Measurements from ENCODE around the gene STAG3.
"Not testable (repeated sequence)": the region's sequence is repeated elsewhere in the genome, so short reads cannot be mapped to it uniquely, and the experiment has no call there.

Gene STAG3

DNA sequence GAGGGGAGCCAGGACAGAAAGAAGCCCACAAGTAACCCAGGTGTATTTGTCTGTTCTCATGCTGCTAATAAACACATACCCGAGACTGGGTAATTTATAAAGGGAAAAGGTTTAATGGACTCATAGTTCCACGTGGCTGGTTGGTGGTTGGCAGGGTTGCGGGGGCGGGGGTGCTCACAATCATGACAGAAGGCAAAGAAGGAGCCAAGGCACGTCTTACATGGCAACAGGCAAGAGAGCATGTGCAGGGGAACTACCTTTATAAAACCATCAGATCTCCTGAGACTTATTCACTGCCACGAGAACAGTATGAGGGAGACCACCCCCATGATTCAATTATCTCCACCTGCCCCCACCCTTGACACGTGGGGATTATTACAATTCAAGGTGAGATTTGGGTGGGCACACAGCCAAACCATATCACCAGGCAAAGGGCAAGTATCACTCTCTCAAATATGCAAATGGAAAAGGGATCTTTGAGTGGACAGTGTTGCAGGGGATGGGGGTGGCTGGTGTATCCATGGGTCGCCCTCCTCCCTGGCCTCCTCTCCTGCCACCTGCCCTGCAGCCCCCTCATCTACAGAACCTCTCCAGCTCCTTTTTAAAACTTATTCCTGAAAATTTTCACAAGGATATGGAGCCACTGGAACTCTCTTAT, 57.1 kb downstream of the STAG3 start:
- not testable (repeated sequence) for DNase-seq (ENCODE audit: low read depth); H3K4me3 ChIP-seq (ENCODE audit: low read depth, low read length)

- DNase-seq (ENCODE audit: low read depth); H3K4me3 ChIP-seq (ENCODE audit: low read depth, low read length): not testable (repeated sequence)
Observed at GRCh38 chr7:100239975-100240374, 62.3 kb downstream of the STAG3 start.

GRCh38 chr7:100243385-100243784, 65.7 kb downstream of the STAG3 start:
- not testable (repeated sequence) for DNase-seq (ENCODE audit: low read depth)

DNA sequence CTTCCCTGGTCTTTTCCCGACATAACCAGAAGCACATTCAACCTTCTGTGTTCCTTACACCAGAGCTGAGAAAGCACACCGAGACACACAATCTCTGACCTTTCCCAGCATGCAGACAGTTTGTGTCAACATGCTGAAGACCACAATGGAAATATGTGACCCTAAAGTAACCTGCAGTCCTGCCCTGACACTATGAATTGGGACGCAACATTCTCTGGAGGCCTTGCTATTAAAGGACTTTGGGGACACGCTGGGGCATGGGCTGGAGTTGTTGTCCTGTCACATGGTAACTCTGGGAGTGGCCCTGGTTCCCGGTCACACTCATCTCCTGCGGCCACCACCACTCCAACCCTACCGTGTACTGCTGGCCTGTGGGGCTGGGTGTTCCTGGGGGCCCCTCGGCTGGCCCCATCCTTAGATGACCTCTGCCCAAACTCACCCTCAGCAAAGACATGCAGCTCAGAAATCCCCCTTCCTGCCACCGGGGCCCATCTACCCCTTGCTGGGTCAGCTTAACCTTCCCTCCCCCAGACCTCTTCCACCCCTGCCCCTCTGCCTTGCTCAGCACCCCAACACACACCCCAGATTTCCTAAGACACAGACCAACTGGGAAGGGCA, 67.4 kb downstream of the STAG3 start:
- not testable (repeated sequence) for DNase-seq (ENCODE audit: low read depth); H3K4me3 ChIP-seq (ENCODE audit: low read depth, low read length)

More at GRCh38 chr7:100243385-100243784, 65.7 kb downstream of the STAG3 start:
- H3K4me3 ChIP-seq (ENCODE audit: low read depth, low read length) = not testable (repeated sequence)

DNA sequence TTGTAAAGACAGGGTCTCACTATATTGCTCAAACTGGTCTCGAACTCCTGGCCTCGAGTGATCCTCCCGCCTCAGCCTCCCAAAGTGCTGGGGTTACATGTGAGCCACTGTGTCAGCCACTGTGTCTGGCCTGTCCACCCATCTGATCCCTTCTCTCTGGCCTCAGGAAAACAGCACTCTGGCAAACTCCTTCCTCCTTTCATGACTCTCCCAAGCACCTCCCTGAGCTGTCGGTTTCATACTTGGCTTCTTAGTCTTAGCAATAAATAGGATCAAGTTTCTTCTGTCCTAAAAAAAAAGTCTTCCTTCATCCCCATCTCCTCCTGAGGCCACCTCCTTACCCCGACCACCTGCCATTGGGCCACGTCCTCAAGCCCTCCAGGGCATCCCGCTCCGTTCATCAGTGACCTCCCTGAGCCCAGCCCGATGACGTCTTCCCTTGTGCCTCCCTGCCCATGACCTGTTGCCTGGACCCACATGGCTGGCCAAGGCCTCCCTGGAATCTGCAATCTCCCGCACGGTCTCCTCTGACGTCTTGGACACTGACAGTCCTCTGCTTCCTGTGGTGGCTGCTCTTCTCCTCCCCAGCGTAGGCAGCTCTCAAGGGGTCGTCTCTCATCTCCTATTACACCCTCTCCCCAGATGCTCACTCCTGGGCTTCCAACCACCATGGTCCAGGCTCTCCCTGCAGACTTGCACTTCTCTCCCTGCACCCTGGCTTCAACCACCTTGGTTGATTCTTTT, 68.6 kb downstream of the STAG3 start:
- not testable (repeated sequence) for DNase-seq (ENCODE audit: low read depth); H3K4me3 ChIP-seq (ENCODE audit: low read depth, low read length)

DNA sequence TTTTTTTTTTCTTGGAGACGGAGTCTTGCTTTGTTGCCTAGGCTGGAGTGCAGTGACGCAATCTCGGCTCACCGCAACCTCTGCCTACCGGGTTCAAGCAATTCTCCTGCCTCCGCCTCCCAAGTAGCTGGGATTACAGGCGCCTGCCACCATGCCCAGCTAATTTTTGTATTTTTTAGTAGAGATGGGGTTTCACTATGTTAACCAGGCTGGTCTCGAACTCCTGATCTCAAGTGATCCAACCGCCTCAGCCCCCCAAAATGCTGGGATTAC, 69.1 kb downstream of the STAG3 start:
- not testable (repeated sequence) for DNase-seq (ENCODE audit: low read depth); H3K4me3 ChIP-seq (ENCODE audit: low read depth, low read length)

GRCh38 chr7:100247152-100247757, 69.5 kb downstream of the STAG3 start:
- peak; percentile 65 for DNase-seq (ENCODE audit: low read depth)
- no peak overlapping the region for H3K4me3 ChIP-seq (ENCODE audit: low read depth, low read length)

DNA sequence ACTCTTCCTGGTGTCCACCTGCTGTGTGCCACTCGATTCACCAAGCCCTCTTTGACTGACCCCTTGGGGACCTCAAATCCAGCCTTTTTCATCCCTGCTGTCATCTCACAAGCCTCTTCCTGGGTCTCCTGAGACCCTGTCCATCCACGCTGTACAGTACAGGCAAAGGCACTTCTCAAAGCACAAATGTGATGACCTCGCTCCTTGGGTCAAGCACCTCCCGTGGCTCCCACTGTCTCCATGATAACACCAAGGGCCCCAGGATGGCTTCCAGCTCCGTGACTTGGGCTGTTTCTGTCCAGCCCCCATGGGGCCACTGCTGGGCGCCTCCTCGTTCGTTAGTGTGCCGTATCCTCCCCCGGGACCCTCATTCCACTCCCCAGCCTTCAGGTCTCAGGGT, 70.8 kb downstream of the STAG3 start:
- H3K4me3 ChIP-seq (ENCODE audit: low read depth, low read length) = no peak overlapping the region
- DNase-seq (ENCODE audit: low read depth) = no peak

DNA sequence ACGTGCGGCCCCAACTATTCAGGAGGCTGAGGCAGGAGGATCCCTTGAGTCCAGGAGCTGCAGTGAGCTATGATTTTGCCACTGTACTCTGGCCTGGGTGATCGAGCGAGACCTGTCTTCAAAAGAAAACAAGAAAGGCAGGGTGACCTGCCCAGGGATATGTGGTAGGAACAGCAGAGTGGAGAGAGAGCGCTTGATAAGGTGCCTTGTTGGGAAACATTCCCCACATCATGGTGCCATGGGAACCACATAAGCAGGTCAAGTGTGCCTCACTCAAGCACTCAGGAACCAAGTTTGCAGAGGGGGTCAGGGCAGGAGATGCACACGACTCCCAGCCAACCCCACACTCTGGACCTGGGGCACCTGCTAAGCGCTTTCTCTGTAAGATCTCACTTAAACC, 79.3 kb downstream of the STAG3 start:
- H3K4me3 ChIP-seq (ENCODE audit: low read depth, low read length) = no peak overlapping the region

GRCh38 chr7:100259984-100260383, 82.3 kb downstream of the STAG3 start:
- H3K4me3 ChIP-seq (ENCODE audit: low read depth, low read length) = not testable (repeated sequence)

More for the DNA sequence above, 79.3 kb downstream of the STAG3 start:
- DNase-seq (ENCODE audit: low read depth) = no peak

DNA sequence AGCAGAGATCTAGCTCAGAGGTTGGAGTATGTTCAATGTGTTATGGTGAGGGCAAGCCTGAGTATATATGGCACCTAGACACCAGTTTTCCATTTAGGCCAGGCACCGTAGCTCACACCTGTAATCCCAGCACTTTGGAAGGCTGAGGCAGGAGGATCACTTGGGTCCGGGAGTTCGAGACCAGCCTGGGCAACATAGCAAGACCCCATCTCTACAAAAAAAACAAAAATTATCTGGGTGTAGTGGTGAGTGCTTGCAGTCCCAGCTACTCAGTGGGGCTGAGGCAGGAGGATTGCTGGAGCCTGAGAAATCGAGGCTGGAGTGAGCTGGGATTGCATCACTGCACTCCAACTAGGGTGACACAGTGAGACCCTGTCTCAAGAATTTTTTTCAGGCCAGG, 85.2 kb downstream of the STAG3 start:
- H3K4me3 ChIP-seq (ENCODE audit: low read depth, low read length); DNase-seq (ENCODE audit: low read depth): not testable (repeated sequence)

More at GRCh38 chr7:100259984-100260383, 82.3 kb downstream of the STAG3 start:
- DNase-seq (ENCODE audit: low read depth) = not testable (repeated sequence)

Measured in skeletal muscle cell (primary cell).